H1 (cell line): ENCODE data around the gene IKZF2. TPM values are rescaled to one million over a fixed set of nuclear protein-coding genes. Genes with fewer than 3 reads are reported as not detected.

ENCODE experiments used
- SP4 ChIP-seq: IDR thresholded peaks from 2 replicates; pipeline ENCODE4 v1.6.1; 2012; ENCODE audit warnings: low read length, inconsistent platforms
- polyA plus RNA-seq, 7 experiments: library from polyadenylated mRNA; depleted of rRNA in 3 of 7; stranded (reverse) in 5 of 7; unstranded in 2 of 7; fragments of >200 nt in 5 of 7; fragments of 200-250 nt in 2 of 7; gene quantifications; 1 replicate in 5 of 7; 2 replicates in 1 of 7; 4 replicates in 1 of 7; pipeline versions ENCODE4 v1.2.1 to v1.2.3, GENCODE V29; 2011 to 2013; ENCODE audit warnings: missing spikeins in 2 of 7, mixed read lengths in 2 of 7
- total RNA-seq: library from RNA; stranded (reverse); fragmentation: NEBNext Ultra II Directional; extraction: Animal tissue kit (Norgen Biotek cat#: 25700); gene quantifications from 2 replicates; pipeline ENCODE4 v1.2.1, GENCODE V29; 2021
- TF ChIP-seq, protein P1 (sequence below), 3 experiments: IDR thresholded peaks; 1 replicate in 2 of 3; 2 replicates in 1 of 3; pipeline versions ENCODE4 v1.5.1 to v1.6.1; 2011; ENCODE audit warnings: low read length in 3 of 3, mild to moderate bottlenecking in 3 of 3, inconsistent platforms in 2 of 3, low read depth in 1 of 3, moderate library complexity in 1 of 3; ENCODE audit not compliant: insufficient read depth in 1 of 3; ENCODE audit errors: control extremely low read depth in 1 of 3

The IKZF2 gene
- total and polyA plus RNA-seq, 2 of the 8 experiments (the other 6 are each of a cell fraction or from before 2014, with no cell fraction given), result 1.7 to 4.4 TPM

- TF ChIP-seq, protein P1, sequence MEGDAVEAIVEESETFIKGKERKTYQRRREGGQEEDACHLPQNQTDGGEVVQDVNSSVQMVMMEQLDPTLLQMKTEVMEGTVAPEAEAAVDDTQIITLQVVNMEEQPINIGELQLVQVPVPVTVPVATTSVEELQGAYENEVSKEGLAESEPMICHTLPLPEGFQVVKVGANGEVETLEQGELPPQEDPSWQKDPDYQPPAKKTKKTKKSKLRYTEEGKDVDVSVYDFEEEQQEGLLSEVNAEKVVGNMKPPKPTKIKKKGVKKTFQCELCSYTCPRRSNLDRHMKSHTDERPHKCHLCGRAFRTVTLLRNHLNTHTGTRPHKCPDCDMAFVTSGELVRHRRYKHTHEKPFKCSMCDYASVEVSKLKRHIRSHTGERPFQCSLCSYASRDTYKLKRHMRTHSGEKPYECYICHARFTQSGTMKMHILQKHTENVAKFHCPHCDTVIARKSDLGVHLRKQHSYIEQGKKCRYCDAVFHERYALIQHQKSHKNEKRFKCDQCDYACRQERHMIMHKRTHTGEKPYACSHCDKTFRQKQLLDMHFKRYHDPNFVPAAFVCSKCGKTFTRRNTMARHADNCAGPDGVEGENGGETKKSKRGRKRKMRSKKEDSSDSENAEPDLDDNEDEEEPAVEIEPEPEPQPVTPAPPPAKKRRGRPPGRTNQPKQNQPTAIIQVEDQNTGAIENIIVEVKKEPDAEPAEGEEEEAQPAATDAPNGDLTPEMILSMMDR (IDR thresholded peaks at IDR 0.05; ENCODE audit: control extremely low read depth in 1 of 3, insufficient read depth in 1 of 3, low read depth in 1 of 3, low read length in 3 of 3), result no peak
- no peak for TF ChIP-seq SP4
These were observed 19.7 kb upstream of the IKZF2 start (continued) for GRCh38 chr2:213171147-213171546.
